ENCODE data around the gene TFB2M. TPM values are rescaled to one million over a fixed set of nuclear protein-coding genes. Genes with fewer than 3 reads are reported as not detected.

The TFB2M gene
- total RNA-seq, 1 donor from 2014 or later = 11.6 TPM

DNA sequence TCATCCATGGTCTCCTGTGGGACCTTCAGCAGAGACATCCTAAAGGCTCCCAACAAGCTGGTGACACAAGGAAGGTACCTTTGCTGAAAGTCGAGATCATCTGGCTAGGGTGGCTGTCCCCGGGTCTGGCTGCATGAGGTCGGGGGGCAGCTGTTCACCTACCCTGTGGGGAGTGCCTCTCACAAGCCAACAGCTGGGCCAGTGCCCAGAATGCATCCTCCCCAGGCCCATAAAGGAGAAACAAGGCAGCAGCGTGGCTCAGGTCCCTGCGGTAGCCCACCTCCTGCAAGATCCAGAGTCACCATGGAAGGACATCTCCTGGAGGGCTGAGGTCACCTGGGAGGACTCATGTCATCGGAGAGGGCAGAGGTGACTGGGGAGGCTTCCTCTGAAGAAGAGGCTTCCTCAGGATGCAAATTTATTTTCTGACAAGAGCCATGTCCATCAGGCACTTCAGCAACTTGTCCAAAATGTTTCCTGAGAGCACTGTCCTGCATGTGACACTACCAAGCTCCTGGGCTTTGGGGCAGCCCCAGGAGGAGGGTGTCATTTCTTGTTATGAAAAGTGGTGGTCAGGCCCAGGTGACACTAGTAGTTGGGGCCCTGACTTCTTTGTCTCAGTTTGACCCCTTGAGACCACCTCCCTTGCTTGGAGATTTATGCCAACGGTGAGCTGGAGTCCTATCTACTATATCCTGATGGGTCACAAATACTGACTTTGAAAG lies 52.3 kb downstream of the TFB2M start:
- no peak overlapping the region for H3K4me3 Mint-ChIP-seq (ENCODE audit: low read depth)
- no peak overlapping the region for H3K27ac Mint-ChIP-seq
- no peaks in the 10 kb centered on the region for H3K27me3 Mint-ChIP-seq
- no peak for TF ChIP-seq CTCF (IDR thresholded peaks at IDR 0.05; ENCODE audit: unreplicated experiment)
- peaks cover 12% of the 10 kb centered on the region for H3K9me3 Mint-ChIP-seq (ENCODE audit: low read depth)
- no peak for DNase-seq (ENCODE audit: low spot score, unreplicated experiment)
- H3K4me1 Mint-ChIP-seq (ENCODE audit: low read depth) = no peaks in the 10 kb centered on the region
- no peaks in the 10 kb centered on the region for H3K36me3 Mint-ChIP-seq (ENCODE audit: insufficient read depth)

DNA sequence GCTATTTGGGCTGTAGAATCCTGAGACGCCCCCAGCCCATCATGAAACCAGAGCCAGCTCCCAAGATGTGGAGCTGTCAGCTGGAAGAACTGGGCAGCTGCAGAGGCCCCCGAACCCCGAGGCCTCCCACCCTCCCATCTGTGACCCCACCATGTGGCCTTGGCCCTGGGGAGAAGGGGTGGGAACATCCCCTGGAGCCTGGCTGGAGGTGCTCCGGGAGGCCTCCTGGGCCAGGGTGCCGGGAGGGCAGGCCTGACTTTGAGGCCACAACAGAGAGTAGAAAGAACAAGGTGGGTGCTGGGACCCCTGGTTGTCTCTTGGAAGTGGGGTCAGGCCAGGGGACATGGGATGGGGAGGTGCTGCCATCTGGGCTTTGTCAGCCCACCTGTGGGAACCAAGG lies 53.0 kb downstream of the TFB2M start:
- Mint-ChIP-seq H3K9me3 (ENCODE audit: low read depth) (peaks cover 12% of the 10 kb centered on the region), H3K4me3 (ENCODE audit: low read depth) (no peak overlapping the region), H3K36me3 (ENCODE audit: insufficient read depth) (no peaks in the 10 kb centered on the region), H3K27me3 (no peaks in the 10 kb centered on the region), H3K27ac (no peak overlapping the region), H3K4me1 (ENCODE audit: low read depth) (no peaks in the 10 kb centered on the region)
- TF ChIP-seq CTCF (IDR thresholded peaks at IDR 0.05; ENCODE audit: unreplicated experiment) = no peak
- no peak for DNase-seq (ENCODE audit: low spot score, unreplicated experiment)

- Mint-ChIP-seq H3K27ac (no peak overlapping the region), H3K9me3 (ENCODE audit: low read depth) (peaks cover 12% of the 10 kb centered on the region), H3K4me3 (ENCODE audit: low read depth) (no peak overlapping the region), H3K27me3 (no peaks in the 10 kb centered on the region), H3K36me3 (ENCODE audit: insufficient read depth) (no peaks in the 10 kb centered on the region), H3K4me1 (ENCODE audit: low read depth) (no peaks in the 10 kb centered on the region)
- no peak for TF ChIP-seq CTCF (IDR thresholded peaks at IDR 0.05; ENCODE audit: unreplicated experiment)
- DNase-seq (ENCODE audit: low spot score, unreplicated experiment) = no peak
These were observed 53.4 kb downstream of the TFB2M start for GRCh38 chr1:246512635-246513034.

GRCh38 chr1:246512230-246512629 lies 53.8 kb downstream of the TFB2M start:
- Mint-ChIP-seq H3K27ac (no peak overlapping the region), H3K36me3 (ENCODE audit: insufficient read depth) (no peaks in the 10 kb centered on the region), H3K4me3 (ENCODE audit: low read depth) (no peak overlapping the region), H3K9me3 (ENCODE audit: low read depth) (peaks cover 12% of the 10 kb centered on the region), H3K4me1 (ENCODE audit: low read depth) (no peaks in the 10 kb centered on the region), H3K27me3 (no peaks in the 10 kb centered on the region)
- no peak for TF ChIP-seq CTCF (IDR thresholded peaks at IDR 0.05; ENCODE audit: unreplicated experiment)
- no peak for DNase-seq (ENCODE audit: low spot score, unreplicated experiment)

GRCh38 chr1:246511203-246511602 lies 54.9 kb downstream of the TFB2M start:
- peaks cover 12% of the 10 kb centered on the region for H3K9me3 Mint-ChIP-seq (ENCODE audit: low read depth)

More at GRCh38 chr1:246511203-246511602, 54.9 kb downstream of the TFB2M start:
- peaks cover 4% of the 10 kb centered on the region for H3K4me1 Mint-ChIP-seq (ENCODE audit: low read depth)
- H3K27me3 Mint-ChIP-seq = peaks cover 3% of the 10 kb centered on the region
- no peak overlapping the region for H3K27ac Mint-ChIP-seq
- H3K4me3 Mint-ChIP-seq (ENCODE audit: low read depth) = no peak overlapping the region
- no peak for TF ChIP-seq CTCF (IDR thresholded peaks at IDR 0.05; ENCODE audit: unreplicated experiment)
- DNase-seq (ENCODE audit: low spot score, unreplicated experiment) = no peak
- H3K36me3 Mint-ChIP-seq (ENCODE audit: insufficient read depth) = no peaks in the 10 kb centered on the region
